Activated T-helper 2 cell treated with anti-CD3 and anti-CD28 coated beads, Interferon-gamma antibody, Interleukin-2, Interleukin-4, amounts not matched to agents 10 μg/mL and 5 μg/mL and 100 μg/mL, durations not matched to agents 14 hours and 24 hours and 36 hours (primary cell): Measurements from ENCODE around the gene DMAP1. TPM values are rescaled to one million over a fixed set of nuclear protein-coding genes. Genes with fewer than 3 reads are reported as not detected.
"Not testable (repeated sequence)": the region's sequence is repeated elsewhere in the genome, so short reads cannot be mapped to it uniquely, and the experiment has no call there.

Experiments
- DNase-seq: peaks from one replicate; pipeline ENCODE4 v3.0.0; 2021; ENCODE audit warnings: low spot score
- H3K27ac Mint-ChIP-seq: one replicate; pipeline ENCODE4 v1.8.0; 2021; ENCODE audit warnings: mixed read lengths
- H3K27me3 Mint-ChIP-seq: one replicate; pipeline ENCODE4 v1.8.0; 2021; ENCODE audit warnings: low read depth, mixed read lengths
- H3K36me3 Mint-ChIP-seq: one replicate; pipeline ENCODE4 v1.8.0; 2021; ENCODE audit warnings: low read depth, mixed read lengths
- H3K4me1 Mint-ChIP-seq: one replicate; pipeline ENCODE4 v1.8.0; 2021; ENCODE audit warnings: low read depth, mixed read lengths
- H3K4me3 Mint-ChIP-seq: one replicate; pipeline ENCODE4 v1.8.0; 2021; ENCODE audit warnings: low read depth, mild to moderate bottlenecking, moderate library complexity, mixed read lengths
- H3K9me3 Mint-ChIP-seq: one replicate; pipeline ENCODE4 v1.8.0; 2021; ENCODE audit warnings: mixed read lengths
- intact Hi-C: fragments of 100-400 bp; cut with micrococcal nuclease; formaldehyde crosslinking; loops from one replicate; pipeline ENCODE4 v1.15.1; 2023
- total RNA-seq: library from RNA; stranded (reverse); gene quantifications from 2 replicates; pipeline ENCODE4 v1.2.3, GENCODE V29; 2022

The DMAP1 gene
- total RNA-seq = 32.8 and 36.8 TPM in 2 replicates

- peak within 1 kb of the TSS; percentile 95 for H3K4me3 Mint-ChIP-seq
- DNase-seq = peak; percentile 81
- intact Hi-C loops = no loop called here
- H3K27me3 Mint-ChIP-seq = peaks cover 1% of the 10 kb centered on the region
- no peaks in the 10 kb centered on the region for H3K9me3 Mint-ChIP-seq
- peaks cover 32% of the 10 kb centered on the region for H3K36me3 Mint-ChIP-seq
- peak within 1 kb of the TSS; percentile 89 for H3K27ac Mint-ChIP-seq
- H3K4me1 Mint-ChIP-seq = peaks cover 24% of the 10 kb centered on the region
Measured at GRCh38 chr1:44213222-44214112, at the start of gene DMAP1. TSS of gene DMAP1 (plus strand) at chr1:44213471. CDS start at chr1:44213754, 283 bp downstream.

- Mint-ChIP-seq H3K9me3 (peaks cover 4% of the 10 kb centered on the region), H3K27ac (no peak overlapping the region), H3K36me3 (no peaks in the 10 kb centered on the region), H3K27me3 (peaks cover 8% of the 10 kb centered on the region), H3K4me3 (no peak overlapping the region), H3K4me1 (peaks cover 6% of the 10 kb centered on the region)
- DNase-seq = no peak
- intact Hi-C loops = no loop called here
Measured at GRCh38 chr1:44168520-44169098, 44.7 kb upstream of the DMAP1 start.

GRCh38 chr1:44170281-44170823 lies 42.9 kb upstream of the DMAP1 start:
- Mint-ChIP-seq H3K9me3 (peaks cover 17% of the 10 kb centered on the region), H3K36me3 (no peaks in the 10 kb centered on the region), H3K27me3 (peaks cover 11% of the 10 kb centered on the region), H3K27ac (no peak overlapping the region), H3K4me3 (no peak overlapping the region), H3K4me1 (peaks cover 6% of the 10 kb centered on the region)
- DNase-seq = no peak
- intact Hi-C loops = no loop called here

GRCh38 chr1:44174630-44175029 lies 38.6 kb upstream of the DMAP1 start:
- Mint-ChIP-seq H3K4me1 (no peaks in the 10 kb centered on the region), H3K27ac (no peak overlapping the region), H3K27me3 (peaks cover 12% of the 10 kb centered on the region), H3K4me3 (no peak overlapping the region), H3K9me3 (peaks cover 14% of the 10 kb centered on the region), H3K36me3 (no peaks in the 10 kb centered on the region)
- DNase-seq = no peak
- intact Hi-C loops = no loop called here

- Mint-ChIP-seq H3K36me3 (no peaks in the 10 kb centered on the region), H3K4me3 (no peak overlapping the region), H3K4me1 (no peaks in the 10 kb centered on the region), H3K27me3 (peaks cover 4% of the 10 kb centered on the region), H3K9me3 (no peaks in the 10 kb centered on the region), H3K27ac (no peak overlapping the region)
- DNase-seq = no peak
- intact Hi-C loops = no loop called here
Measured at GRCh38 chr1:44200336-44200735, 12.9 kb upstream of the DMAP1 start.

GRCh38 chr1:44206545-44206944 lies 6.7 kb upstream of the DMAP1 start:
- intact Hi-C loops, H3K4me3 Mint-ChIP-seq, H3K4me1 Mint-ChIP-seq, H3K9me3 Mint-ChIP-seq, H3K27ac Mint-ChIP-seq, H3K27me3 Mint-ChIP-seq, DNase-seq, H3K36me3 Mint-ChIP-seq: not testable (repeated sequence)

- Mint-ChIP-seq H3K4me1 (peaks cover 10% of the 10 kb centered on the region), H3K4me3 (no peak overlapping the region), H3K36me3 (no peaks in the 10 kb centered on the region), H3K9me3 (no peaks in the 10 kb centered on the region), H3K27ac (no peak overlapping the region), H3K27me3 (peaks cover 5% of the 10 kb centered on the region)
- DNase-seq = no peak
- intact Hi-C loops = no loop called here
Measured at GRCh38 chr1:44208226-44208625, 5.0 kb upstream of the DMAP1 start.

- Mint-ChIP-seq H3K4me1 (peaks cover 24% of the 10 kb centered on the region), H3K27ac (no peak overlapping the region), H3K36me3 (peaks cover 9% of the 10 kb centered on the region), H3K27me3 (peaks cover 1% of the 10 kb centered on the region), H3K4me3 (no peak overlapping the region), H3K9me3 (no peaks in the 10 kb centered on the region)
- no peak for DNase-seq
- intact Hi-C loops = no loop called here
Measured at GRCh38 chr1:44210595-44210994, 2.7 kb upstream of the DMAP1 start.

- Mint-ChIP-seq H3K4me3 (peak overlapping the region; percentile 95), H3K9me3 (no peaks in the 10 kb centered on the region), H3K4me1 (peaks cover 24% of the 10 kb centered on the region), H3K27ac (peak overlapping the region; percentile 89), H3K27me3 (peaks cover 1% of the 10 kb centered on the region), H3K36me3 (peaks cover 24% of the 10 kb centered on the region)
- intact Hi-C loops = no loop called here
- no peak for DNase-seq
Measured at GRCh38 chr1:44212355-44213221, 683 bp upstream of the DMAP1 start.

- Mint-ChIP-seq H3K9me3 (no peaks in the 10 kb centered on the region), H3K36me3 (peaks cover 51% of the 10 kb centered on the region), H3K4me1 (peaks cover 14% of the 10 kb centered on the region), H3K27me3 (no peaks in the 10 kb centered on the region), H3K4me3 (no peak overlapping the region), H3K27ac (no peak overlapping the region)
- intact Hi-C loops = loop anchor here (1.0 kb wide), 1 partner anchor 100 kb away; no protein-coding TSS in a partner anchor
- peak; percentile 62 for DNase-seq
Measured at GRCh38 chr1:44217809-44218410, 4.6 kb downstream of the DMAP1 start.

- Mint-ChIP-seq H3K27me3 (no peaks in the 10 kb centered on the region), H3K27ac (no peak overlapping the region), H3K4me3 (no peak overlapping the region), H3K36me3 (peaks cover 48% of the 10 kb centered on the region), H3K4me1 (peaks cover 12% of the 10 kb centered on the region), H3K9me3 (no peaks in the 10 kb centered on the region)
- DNase-seq = no peak
- intact Hi-C loops = loop anchor here (1.0 kb wide), 1 partner anchor 100 kb away; no protein-coding TSS in a partner anchor
Measured at GRCh38 chr1:44218503-44219300, 5.4 kb downstream of the DMAP1 start.
